GM04503 (cell line): ENCODE data around the gene ZFR.
"Not testable (repeated sequence)": the region's sequence is repeated elsewhere in the genome, so short reads cannot be mapped to it uniquely, and the experiment has no call there.

Source experiments
- DNase-seq: peaks from one replicate; pipeline ENCODE4 v3.0.0-alpha.2; 2012; ENCODE audit warnings: low read depth

Gene ZFR

GRCh38 chr5:32406650-32407049, 37.9 kb downstream of the ZFR start:
- no peak for DNase-seq

GRCh38 chr5:32405507-32405906, 39.0 kb downstream of the ZFR start:
- DNase-seq = no peak

GRCh38 chr5:32403760-32404159, 40.8 kb downstream of the ZFR start:
- no peak for DNase-seq

- no peak for DNase-seq
Observed at GRCh38 chr5:32400401-32400800, 44.1 kb downstream of the ZFR start.

- DNase-seq = not testable (repeated sequence)
Observed at GRCh38 chr5:32398754-32399153, 45.8 kb downstream of the ZFR start.

- DNase-seq = no peak
Observed at GRCh38 chr5:32394981-32395380, 49.6 kb downstream of the ZFR start.

GRCh38 chr5:32392039-32392438, 52.5 kb downstream of the ZFR start:
- no peak for DNase-seq

GRCh38 chr5:32390819-32391591, 53.5 kb downstream of the ZFR start:
- DNase-seq = peak; percentile 77

GRCh38 chr5:32388432-32389129, 56.0 kb downstream of the ZFR start:
- DNase-seq = peak; percentile 18

GRCh38 chr5:32387841-32388240, 56.7 kb downstream of the ZFR start:
- DNase-seq = no peak

- DNase-seq = no peak
Observed at GRCh38 chr5:32387211-32387610, 57.3 kb downstream of the ZFR start.

- no peak for DNase-seq
Observed at GRCh38 chr5:32384621-32385020, 59.9 kb downstream of the ZFR start.

- DNase-seq = no peak
Observed at GRCh38 chr5:32383586-32383985, 61.0 kb downstream of the ZFR start.

- no peak for DNase-seq
Observed at GRCh38 chr5:32383065-32383464, 61.5 kb downstream of the ZFR start.

GRCh38 chr5:32379421-32379820, 65.1 kb downstream of the ZFR start:
- no peak for DNase-seq

- DNase-seq = no peak
Observed at GRCh38 chr5:32378966-32379365, 65.6 kb downstream of the ZFR start.

- DNase-seq = no peak
Observed at GRCh38 chr5:32369542-32370155, 74.9 kb downstream of the ZFR start.

- DNase-seq = no peak
Observed at GRCh38 chr5:32369032-32369431, 75.5 kb downstream of the ZFR start.

- DNase-seq = not testable (repeated sequence)
Observed at GRCh38 chr5:32367271-32367670, 77.3 kb downstream of the ZFR start.

GRCh38 chr5:32365623-32366022, 78.9 kb downstream of the ZFR start:
- no peak for DNase-seq

GRCh38 chr5:32363030-32363429, 81.5 kb downstream of the ZFR start:
- no peak for DNase-seq

- DNase-seq = no peak
Observed at GRCh38 chr5:32362527-32362926, 82.0 kb downstream of the ZFR start.

GRCh38 chr5:32360906-32361305, 83.6 kb downstream of the ZFR start:
- DNase-seq = no peak
